ENCODE results near the gene PPID. TPM values are rescaled to one million over a fixed set of nuclear protein-coding genes. Genes with fewer than 3 reads are reported as not detected.
"Not testable (repeated sequence)": the region's sequence is repeated elsewhere in the genome, so short reads cannot be mapped to it uniquely, and the experiment has no call there.

PPID gene
- total and polyA plus RNA-seq, 2 of the 4 experiments (the other 2 are of a cell fraction) = 11.8 to 21.1 TPM

- no peak overlapping the region for H2AFZ ChIP-seq (replicated peaks; ENCODE audit: low read length, poor library complexity)
Measured at GRCh38 chr4:158714937-158715336, 8.3 kb downstream of the PPID start.

GRCh38 chr4:158712622-158713021 lies 10.6 kb downstream of the PPID start:
- ATAC-seq (ENCODE audit: low read depth); H2BK5ac ChIP-seq (ENCODE audit: low read depth, low read length, poor library complexity, severe bottlenecking); H2BK15ac ChIP-seq (ENCODE audit: low read depth, low read length); H3K27ac ChIP-seq (ENCODE audit: insufficient read depth, low read length); BruUV-seq (replicated peaks); H4K20me1 ChIP-seq (ENCODE audit: insufficient read depth, low read length); H3K4ac ChIP-seq (ENCODE audit: low read depth, low read length); in situ Hi-C loops (cut with MboI; ENCODE audit: low sequenced_read_pairs); H4K91ac ChIP-seq (ENCODE audit: insufficient read depth, low read depth, low read length); H3K4me2 ChIP-seq (ENCODE audit: low read depth, low read length); H3K9ac ChIP-seq (ENCODE audit: low read depth, low read length); H2AK5ac ChIP-seq (ENCODE audit: low read depth, low read length); dilution Hi-C loops (cut with HindIII; ENCODE audit: low sequenced_read_pairs, unreplicated experiment); POLR2A ChIA-PET (ENCODE audit: unreplicated experiment); CTCF ChIA-PET; H4K8ac ChIP-seq (ENCODE audit: low read depth in 2 of 2, low read length in 2 of 2); H3K9me1 ChIP-seq (ENCODE audit: insufficient read depth, low read length); intact Hi-C loops (cut with micrococcal nuclease); H2AFZ ChIP-seq (replicated peaks; ENCODE audit: low read length, poor library complexity); H2BK20ac ChIP-seq (ENCODE audit: low read depth, low read length); H3K27me3 ChIP-seq (ENCODE audit: control insufficient read depth, insufficient read depth, low read length); H4K5ac ChIP-seq (ENCODE audit: low read depth, low read length); H3K18ac ChIP-seq (ENCODE audit: low read depth, low read length); H3K79me1 ChIP-seq (ENCODE audit: low read depth in 1 of 2, low read length in 2 of 2); H3K4me3 ChIP-seq (ENCODE audit: insufficient read depth, low read depth, low read length); H2AK9ac ChIP-seq (replicated peaks; ENCODE audit: low read depth, low read length, poor library complexity); H3K14ac ChIP-seq (replicated peaks; ENCODE audit: low read depth, low read length); H3K9me3 ChIP-seq (ENCODE audit: control insufficient read depth, insufficient read depth, low read length); H3K4me1 ChIP-seq (ENCODE audit: control insufficient read depth, insufficient read depth, low read length); DNase-seq; H3K23ac ChIP-seq (ENCODE audit: low read depth, low read length); H2BK120ac ChIP-seq (ENCODE audit: low read depth, low read length); H3K56ac ChIP-seq (ENCODE audit: extremely low read depth, insufficient read depth, low read length): not testable (repeated sequence)
- peaks cover 35% of the 10 kb centered on the region for H3K36me3 ChIP-seq (ENCODE audit: control insufficient read depth, insufficient read depth, low read length)
- WGBS, 2 experiments (ENCODE audit: extremely low coverage in 2 of 2, insufficient read length in 1 of 2) = no CpG with 5 or more reads among the region's 4 CpGs

More at GRCh38 chr4:158714937-158715336, 8.3 kb downstream of the PPID start:
- Histone ChIP-seq H2BK20ac (ENCODE audit: low read depth, low read length) (no peak overlapping the region), H4K5ac (ENCODE audit: low read depth, low read length) (no peak overlapping the region), H4K20me1 (ENCODE audit: insufficient read depth, low read length) (no peaks in the 10 kb centered on the region), H3K79me1 (ENCODE audit: low read depth in 1 of 2, low read length in 2 of 2) (peaks cover 3 to 10% of the 10 kb centered on the region in 2 experiments; a peak in 2 of 4 replicates), H2BK5ac (ENCODE audit: low read depth, low read length, poor library complexity, severe bottlenecking) (no peak overlapping the region), H3K9me1 (ENCODE audit: insufficient read depth, low read length) (no peaks in the 10 kb centered on the region), H4K91ac (ENCODE audit: insufficient read depth, low read depth, low read length) (no peak overlapping the region), H2AK5ac (ENCODE audit: low read depth, low read length) (no peak overlapping the region), H2BK15ac (ENCODE audit: low read depth, low read length) (no peak overlapping the region), H3K4me3 (ENCODE audit: insufficient read depth, low read depth, low read length) (no peak overlapping the region), H3K4me1 (ENCODE audit: control insufficient read depth, insufficient read depth, low read length) (no peaks in the 10 kb centered on the region), H3K4ac (ENCODE audit: low read depth, low read length) (no peak overlapping the region), H4K8ac (ENCODE audit: low read depth in 2 of 2, low read length in 2 of 2) (no peak overlapping the region), H3K36me3 (ENCODE audit: control insufficient read depth, insufficient read depth, low read length) (peaks cover 33% of the 10 kb centered on the region), H3K27me3 (ENCODE audit: control insufficient read depth, insufficient read depth, low read length) (no peaks in the 10 kb centered on the region), H3K56ac (ENCODE audit: extremely low read depth, insufficient read depth, low read length) (no peak overlapping the region), H3K4me2 (ENCODE audit: low read depth, low read length) (no peak overlapping the region), H3K23ac (ENCODE audit: low read depth, low read length) (no peak overlapping the region), H3K9ac (ENCODE audit: low read depth, low read length) (no peak overlapping the region), H3K14ac (replicated peaks; ENCODE audit: low read depth, low read length) (no peak overlapping the region), H3K27ac (ENCODE audit: insufficient read depth, low read length) (no peak overlapping the region), H3K9me3 (ENCODE audit: control insufficient read depth, insufficient read depth, low read length) (no peaks in the 10 kb centered on the region), H2AK9ac (replicated peaks; ENCODE audit: low read depth, low read length, poor library complexity) (no peak overlapping the region), H3K18ac (ENCODE audit: low read depth, low read length) (no peak overlapping the region), H2BK120ac (ENCODE audit: low read depth, low read length) (no peak overlapping the region)
- in situ Hi-C loops (cut with MboI; ENCODE audit: low sequenced_read_pairs) = no loop called here
- WGBS, 2 experiments (ENCODE audit: extremely low coverage in 2 of 2, insufficient read length in 1 of 2) = no CpG with 5 or more reads among the region's 4 CpGs
- POLR2A ChIA-PET (ENCODE audit: unreplicated experiment) = no interaction called here
- no TSS peak for BruUV-seq (replicated peaks)
- dilution Hi-C loops (cut with HindIII; ENCODE audit: low sequenced_read_pairs, unreplicated experiment) = no loop called here
- TF ChIP-seq FOS (IDR thresholded peaks at IDR 0.05; ENCODE audit: low read depth, low read length) (no peak), NFE2L2 (IDR thresholded peaks at IDR 0.05; ENCODE audit: low read depth, low read length) (no peak)
- ATAC-seq (ENCODE audit: low read depth) = no peak
- DNase-seq = no peak
- intact Hi-C loops (cut with micrococcal nuclease) = no loop called here
- CTCF ChIA-PET = interaction anchor here (1.6 kb wide), 1 partner anchor 12 kb away, joined by 5 read pairs; no protein-coding TSS in a partner anchor

Data from IMR-90 (cell line).